Fibroblast of mammary gland (primary cell): Measurements from ENCODE around the gene CATSPERE.
"Not testable (repeated sequence)": the region's sequence is repeated elsewhere in the genome, so short reads cannot be mapped to it uniquely, and the experiment has no call there.

ENCODE experiments used
- DNase-seq: peaks from one replicate; pipeline ENCODE4 v3.0.0-alpha.2; 2010; ENCODE audit warnings: low read depth
- H3K4me3 ChIP-seq: 2 replicates; pipeline ENCODE4 v1.5.1; 2011; ENCODE audit warnings: low read depth, mild to moderate bottlenecking, low read length, moderate library complexity; ENCODE audit not compliant: control insufficient read depth
- CTCF ChIP-seq: conservative IDR thresholded peaks from 2 replicates; pipeline ENCODE4 v1.5.1; 2011; ENCODE audit warnings: low read depth, low read length, inconsistent platforms; ENCODE audit not compliant: control insufficient read depth, insufficient read depth

CATSPERE gene

GRCh38 chr1:244667797-244668196, 206.7 kb downstream of the CATSPERE start:
- DNase-seq = no peak
- no peak overlapping the region for H3K4me3 ChIP-seq
- TF ChIP-seq CTCF = no peak

- no peak for TF ChIP-seq CTCF
These were observed 212.0 kb downstream of the CATSPERE start for GRCh38 chr1:244672946-244673682.

GRCh38 chr1:244674446-244674845, 213.4 kb downstream of the CATSPERE start:
- DNase-seq = peak; percentile 10
- no peak overlapping the region for H3K4me3 ChIP-seq
- no peak for TF ChIP-seq CTCF

More at GRCh38 chr1:244672946-244673682, 212.0 kb downstream of the CATSPERE start:
- DNase-seq = peak; percentile 58
- no peak overlapping the region for H3K4me3 ChIP-seq

- H3K4me3 ChIP-seq = no peak overlapping the region
- no peak for TF ChIP-seq CTCF
- DNase-seq = no peak
These were observed 214.1 kb downstream of the CATSPERE start for GRCh38 chr1:244675167-244675566.

GRCh38 chr1:244678697-244679096, 217.6 kb downstream of the CATSPERE start:
- no peak for DNase-seq
- H3K4me3 ChIP-seq = no peak overlapping the region
- no peak for TF ChIP-seq CTCF

GRCh38 chr1:244680667-244681066, 219.6 kb downstream of the CATSPERE start:
- DNase-seq = peak; percentile 60
- no peak overlapping the region for H3K4me3 ChIP-seq
- no peak for TF ChIP-seq CTCF

- DNase-seq, H3K4me3 ChIP-seq: not testable (repeated sequence)
These were observed 221.0 kb downstream of the CATSPERE start for GRCh38 chr1:244682087-244682486.
